ENCODE data around the gene TMPRSS9. TPM values are rescaled to one million over a fixed set of nuclear protein-coding genes. Genes with fewer than 3 reads are reported as not detected.

The TMPRSS9 gene
- total and polyA plus RNA-seq, 2 of the 13 experiments (the other 11 are each of a cell fraction or from before 2014, with no cell fraction given): 2.5 to 5.2 TPM

DNA sequence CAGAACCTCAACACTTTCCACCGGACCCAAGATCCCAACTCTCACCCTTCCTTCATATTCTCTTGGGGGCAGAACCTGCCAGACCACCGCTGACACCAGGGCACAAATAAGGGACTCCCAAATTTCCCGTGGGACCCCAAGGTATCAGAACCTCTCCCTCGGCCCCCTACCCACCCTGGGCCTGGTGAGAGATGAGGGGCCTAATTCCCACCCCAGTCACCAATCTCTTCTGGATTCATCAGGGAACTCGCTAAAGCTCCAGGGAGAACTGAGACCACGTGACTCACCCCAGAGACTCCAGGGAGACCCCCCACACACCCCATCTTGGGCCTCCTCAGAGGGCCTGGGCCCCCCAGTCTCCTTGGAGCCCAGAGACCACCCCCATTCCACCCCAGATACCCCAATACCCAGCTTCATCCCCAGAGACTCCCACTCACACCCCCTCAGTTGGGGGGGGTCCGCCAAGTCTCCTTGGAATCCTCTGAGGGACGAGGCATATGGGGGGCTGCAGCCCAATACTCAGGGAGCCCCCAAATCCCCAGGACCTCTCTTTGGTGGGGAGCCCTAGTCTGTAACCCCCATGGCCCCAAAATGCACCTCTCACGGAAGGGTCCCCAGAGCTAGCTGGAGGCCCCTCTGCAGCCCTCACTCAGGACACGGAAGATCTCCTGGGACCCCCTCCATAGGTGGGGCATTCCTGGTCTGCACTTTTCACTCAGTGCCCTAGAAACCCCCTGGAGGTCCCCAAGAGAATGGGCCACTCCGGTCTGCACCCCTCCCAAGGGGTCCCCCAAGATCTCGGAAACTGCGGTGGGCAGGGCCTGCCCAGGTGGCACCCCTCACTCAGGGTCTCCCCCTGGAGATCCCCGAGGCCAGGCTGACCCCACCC, 95.1 kb downstream of the TMPRSS9 start:
- ChIA-PET CTCF (ENCODE audit: low intra/inter-chr PET ratio, low total read pairs) (no interaction called here), POLR2A (interaction anchor here (1.3 to 3.5 kb wide), 2 partner anchors 21 to 28 kb away, joined by 3 to 49 read pairs; partner anchors contain the start of genes GADD45B and TIMM13)
- H4K20me1 ChIP-seq (ENCODE audit: insufficient read depth, low read length): 0 out of 2 replicates have a peak, but pooled peaks cover 9% of the 10 kb centered on the region
- DNase-seq (ENCODE audit: low spot score) (no peak), FAIRE-seq (no peak), ATAC-seq (no peak)
- H3K27ac ChIP-seq (ENCODE audit: extremely low read length, insufficient read depth, low read length): peak overlapping the region; percentile 64
- no peak overlapping the region for H2AFZ ChIP-seq (ENCODE audit: low read length)
- TF ChIP-seq ZBTB7B (CRISPR knock-in tag; IDR thresholded peaks at IDR 0.05) (0 out of 2 replicates have a peak, but pooled peaks have one; percentile 45), RFX3 (CRISPR knock-in tag; IDR thresholded peaks at IDR 0.05) (no peak), MXD4 (CRISPR knock-in tag; IDR thresholded peaks at IDR 0.05) (no peak)
- TF ChIP-seq, protein P1, sequence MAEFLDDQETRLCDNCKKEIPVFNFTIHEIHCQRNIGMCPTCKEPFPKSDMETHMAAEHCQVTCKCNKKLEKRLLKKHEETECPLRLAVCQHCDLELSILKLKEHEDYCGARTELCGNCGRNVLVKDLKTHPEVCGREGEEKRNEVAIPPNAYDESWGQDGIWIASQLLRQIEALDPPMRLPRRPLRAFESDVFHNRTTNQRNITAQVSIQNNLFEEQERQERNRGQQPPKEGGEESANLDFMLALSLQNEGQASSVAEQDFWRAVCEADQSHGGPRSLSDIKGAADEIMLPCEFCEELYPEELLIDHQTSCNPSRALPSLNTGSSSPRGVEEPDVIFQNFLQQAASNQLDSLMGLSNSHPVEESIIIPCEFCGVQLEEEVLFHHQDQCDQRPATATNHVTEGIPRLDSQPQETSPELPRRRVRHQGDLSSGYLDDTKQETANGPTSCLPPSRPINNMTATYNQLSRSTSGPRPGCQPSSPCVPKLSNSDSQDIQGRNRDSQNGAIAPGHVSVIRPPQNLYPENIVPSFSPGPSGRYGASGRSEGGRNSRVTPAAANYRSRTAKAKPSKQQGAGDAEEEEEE (CRISPR knock-in tag; IDR thresholded peaks at IDR 0.05; ENCODE audit: borderline replicate concordance): 0 out of 2 replicates have a peak, but pooled peaks have one; percentile 35
- no peaks in the 10 kb centered on the region for H3K9me3 ChIP-seq (ENCODE audit: low read length)
- peaks cover 41% of the 10 kb centered on the region for H3K4me1 ChIP-seq (ENCODE audit: insufficient read depth, low read length)
- in situ Hi-C loops (cut with HindIII; ENCODE audit: extremely low pct_ligation_motif_present, low pct_unique_long_range_greater_than_20kb): no loop called here
- intact Hi-C loops (cut with micrococcal nuclease; ENCODE audit: unreplicated experiment): no loop called here
- peak overlapping the region; percentile 87 for H3K4me2 ChIP-seq (ENCODE audit: low read depth, low read length)
- peaks cover 51% of the 10 kb centered on the region for H3K79me2 ChIP-seq (ENCODE audit: insufficient read depth, low read length)
- WGBS (ENCODE audit: low lambda C conversion rate): 95% methylated on average over 9 of the region's 14 CpGs
- peak overlapping the region; percentile 84 to 95 (median 85) for H3K4me3 ChIP-seq (replicated peaks in 1 of 3; ENCODE audit: insufficient read depth in 1 of 3, low read depth in 2 of 3, low read length in 3 of 3)
- peak overlapping the region; percentile 95 for H3K9ac ChIP-seq (ENCODE audit: insufficient read depth, low read depth, low read length)
- no TSS peak for BruUV-seq (replicated peaks)
- peaks cover 2 to 16% of the 10 kb centered on the region in 2 experiments; a peak in 1 of 5 replicates for H3K36me3 ChIP-seq (replicated peaks in 1 of 2; ENCODE audit: control insufficient read depth in 1 of 2, insufficient read depth in 2 of 2, low read length in 2 of 2)
- H3K27me3 ChIP-seq (ENCODE audit: control insufficient read depth in 1 of 2, insufficient read depth in 2 of 2, low read length in 2 of 2): no peaks in the 10 kb centered on the region
